Caco-2 (cell line): ENCODE results near the gene RGS6. TPM values are rescaled to one million over a fixed set of nuclear protein-coding genes. Genes with fewer than 3 reads are reported as not detected.
A peak's percentile ranks its signal among the peaks of the same experiment; 100 is the strongest.

Source experiments
- BruUV-seq: library from RNA; stranded (reverse); fragments of 400-500 nt; replicated peaks from 2 replicates; lab custom pipeline; 2021; lab: Mats Ljungman, UMichigan
- CTCF ChIA-PET: fragments of 300-600 bp; sonication (Branson Sonifier 250); formaldehyde crosslinking; loops from one replicate; lab custom pipeline; 2022; ENCODE audit warnings: antibody characterized with exemption; lab: Charles Lee
- POLR2A ChIA-PET: fragments of 300-600 bp; sonication (Branson Sonifier 250); formaldehyde crosslinking; loops from one replicate; lab custom pipeline; 2022; ENCODE audit warnings: antibody characterized with exemption; lab: Charles Lee
- DNase-seq, 2 experiments: peaks; one replicate each; pipeline versions ENCODE4 v3.0.0 to v3.0.0-alpha.2; 2020 to 2022
- H3K27me3 ChIP-seq: replicated peaks from 2 replicates; pipeline ENCODE4 v1.6.0; 2011; ENCODE audit warnings: low read length; ENCODE audit not compliant: control insufficient read depth, insufficient read depth
- H3K36me3 ChIP-seq: 2 replicates; pipeline ENCODE4 v1.5.1; 2011; ENCODE audit warnings: low read length; ENCODE audit not compliant: control insufficient read depth, insufficient read depth
- H3K4me1 ChIP-seq: fragments of 250-450 bp; sonication (Bioruptor Pico); 2 replicates; pipeline ENCODE4 v1.5.1; 2020; ENCODE audit warnings: mild to moderate bottlenecking
- H3K4me3 ChIP-seq: 2 replicates; pipeline ENCODE4 v1.5.1; 2011; ENCODE audit warnings: low read depth, mild to moderate bottlenecking, control low read depth, low read length
- H3K9me3 ChIP-seq: fragments of 250-450 bp; sonication (Bioruptor Pico); 2 replicates; pipeline ENCODE4 v1.5.1; 2020; ENCODE audit warnings: mild to moderate bottlenecking, moderate library complexity
- H3K27ac Mint-ChIP-seq: one replicate; pipeline ENCODE4 v1.8.0; 2022; ENCODE audit warnings: mixed read lengths; ENCODE audit not compliant: unreplicated experiment
- H3K27me3 Mint-ChIP-seq: one replicate; pipeline ENCODE4 v1.8.0; 2022; ENCODE audit warnings: mixed read lengths; ENCODE audit not compliant: insufficient read depth, unreplicated experiment
- H3K36me3 Mint-ChIP-seq: one replicate; pipeline ENCODE4 v1.8.0; 2022; ENCODE audit warnings: mild to moderate bottlenecking, mixed read lengths; ENCODE audit not compliant: insufficient read depth, unreplicated experiment
- H3K4me1 Mint-ChIP-seq: one replicate; pipeline ENCODE4 v1.8.0; 2022; ENCODE audit warnings: low read depth, mixed read lengths; ENCODE audit not compliant: unreplicated experiment
- H3K4me3 Mint-ChIP-seq: one replicate; pipeline ENCODE4 v1.8.0; 2022; ENCODE audit warnings: mild to moderate bottlenecking, moderate library complexity, mixed read lengths; ENCODE audit not compliant: unreplicated experiment
- H3K9me3 Mint-ChIP-seq: one replicate; pipeline ENCODE4 v1.8.0; 2022; ENCODE audit warnings: mixed read lengths; ENCODE audit not compliant: unreplicated experiment
- intact Hi-C: fragments of 100-400 bp; cut with micrococcal nuclease; formaldehyde crosslinking; loops from one replicate; pipeline ENCODE4 v1.10.0; 2022; ENCODE audit not compliant: unreplicated experiment
- total RNA-seq: library from RNA; stranded (reverse); gene quantifications from 2 replicates; pipeline ENCODE4 v1.2.3, GENCODE V29; 2022
- TF ChIP-seq, protein P1 (sequence below), 2 experiments: fragments of 200-600 bp in 1 of 2; IDR thresholded peaks; 1 replicate in 1 of 2; 2 replicates in 1 of 2; pipeline versions ENCODE4 v1.5.1 to v1.8.0; 2011 to 2022; ENCODE audit warnings: antibody characterized with exemption in 1 of 2, control low read depth in 1 of 2, inconsistent platforms in 1 of 2, low read depth in 1 of 2, low read length in 1 of 2, mild to moderate bottlenecking in 1 of 2, moderate library complexity in 1 of 2; ENCODE audit not compliant: insufficient read depth in 1 of 2, severe bottlenecking in 1 of 2, unreplicated experiment in 1 of 2

RGS6 gene
- total RNA-seq, 1 experiment from 2014 or later = not detected

GRCh38 chr14:72457641-72458040 lies 525.4 kb downstream of the RGS6 start:
- no peak for DNase-seq
- Mint-ChIP-seq H3K9me3 (no peaks in the 10 kb centered on the region), H3K4me1 (no peaks in the 10 kb centered on the region), H3K4me3 (no peak overlapping the region), H3K36me3 (no peaks in the 10 kb centered on the region), H3K27ac (no peak overlapping the region), H3K27me3 (no peaks in the 10 kb centered on the region)
- Histone ChIP-seq H3K4me3 (no peak overlapping the region), H3K4me1 (0 out of 2 replicates have a peak, but pooled peaks cover 8% of the 10 kb centered on the region), H3K27me3 (no peaks in the 10 kb centered on the region), H3K36me3 (no peaks in the 10 kb centered on the region), H3K9me3 (no peaks in the 10 kb centered on the region)
- TF ChIP-seq, protein P1, sequence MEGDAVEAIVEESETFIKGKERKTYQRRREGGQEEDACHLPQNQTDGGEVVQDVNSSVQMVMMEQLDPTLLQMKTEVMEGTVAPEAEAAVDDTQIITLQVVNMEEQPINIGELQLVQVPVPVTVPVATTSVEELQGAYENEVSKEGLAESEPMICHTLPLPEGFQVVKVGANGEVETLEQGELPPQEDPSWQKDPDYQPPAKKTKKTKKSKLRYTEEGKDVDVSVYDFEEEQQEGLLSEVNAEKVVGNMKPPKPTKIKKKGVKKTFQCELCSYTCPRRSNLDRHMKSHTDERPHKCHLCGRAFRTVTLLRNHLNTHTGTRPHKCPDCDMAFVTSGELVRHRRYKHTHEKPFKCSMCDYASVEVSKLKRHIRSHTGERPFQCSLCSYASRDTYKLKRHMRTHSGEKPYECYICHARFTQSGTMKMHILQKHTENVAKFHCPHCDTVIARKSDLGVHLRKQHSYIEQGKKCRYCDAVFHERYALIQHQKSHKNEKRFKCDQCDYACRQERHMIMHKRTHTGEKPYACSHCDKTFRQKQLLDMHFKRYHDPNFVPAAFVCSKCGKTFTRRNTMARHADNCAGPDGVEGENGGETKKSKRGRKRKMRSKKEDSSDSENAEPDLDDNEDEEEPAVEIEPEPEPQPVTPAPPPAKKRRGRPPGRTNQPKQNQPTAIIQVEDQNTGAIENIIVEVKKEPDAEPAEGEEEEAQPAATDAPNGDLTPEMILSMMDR (IDR thresholded peaks at IDR 0.05; ENCODE audit: insufficient read depth in 1 of 2, low read depth in 1 of 2, low read length in 1 of 2, severe bottlenecking in 1 of 2, unreplicated experiment in 1 of 2) = no peak
- ChIA-PET POLR2A (no interaction called here), CTCF (no interaction called here)
- intact Hi-C loops = no loop called here
- BruUV-seq = no TSS peak

DNA sequence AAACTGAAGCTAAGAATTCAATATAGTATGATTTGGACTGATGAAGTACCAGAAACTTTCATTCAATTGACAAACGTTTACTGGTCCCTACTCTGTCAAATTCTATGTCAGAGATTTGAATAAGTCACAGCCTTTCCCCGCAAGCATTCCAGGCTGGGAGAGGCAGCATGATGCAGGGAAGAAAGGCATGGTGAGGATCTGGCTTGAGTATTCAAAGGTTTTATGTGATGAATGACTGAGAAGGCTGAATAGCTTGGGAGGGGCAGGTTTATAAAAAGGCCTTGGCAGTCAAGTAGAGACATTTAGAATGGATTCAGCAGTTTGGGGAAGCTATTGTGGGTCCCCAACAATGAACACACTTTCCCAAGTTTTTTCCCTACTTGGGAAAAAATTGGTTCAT lies 529.8 kb downstream of the RGS6 start:
- Histone ChIP-seq H3K9me3 (peaks cover 5% of the 10 kb centered on the region), H3K4me3 (no peak overlapping the region), H3K36me3 (no peaks in the 10 kb centered on the region), H3K27me3 (no peaks in the 10 kb centered on the region), H3K4me1 (0 out of 2 replicates have a peak, but pooled peaks cover 5% of the 10 kb centered on the region)
- H3K27me3 Mint-ChIP-seq = no peaks in the 10 kb centered on the region
- no peak overlapping the region for H3K27ac Mint-ChIP-seq
- intact Hi-C loops = no loop called here
- POLR2A ChIA-PET = no interaction called here
- no TSS peak for BruUV-seq
- no peak for DNase-seq
- no peaks in the 10 kb centered on the region for H3K36me3 Mint-ChIP-seq
- CTCF ChIA-PET = no interaction called here
- H3K4me1 Mint-ChIP-seq = no peaks in the 10 kb centered on the region
- no peaks in the 10 kb centered on the region for H3K9me3 Mint-ChIP-seq
- H3K4me3 Mint-ChIP-seq = no peak overlapping the region
- TF ChIP-seq, protein P1 (IDR thresholded peaks at IDR 0.05; ENCODE audit: insufficient read depth in 1 of 2, low read depth in 1 of 2, low read length in 1 of 2, severe bottlenecking in 1 of 2, unreplicated experiment in 1 of 2) = no peak

- POLR2A ChIA-PET = interaction anchor here (0.6 kb wide), 1 partner anchor 17 kb away, joined by 3 read pairs; no protein-coding TSS in a partner anchor
- H3K4me3 ChIP-seq = no peak overlapping the region
- peak in 1 of 2 experiments; percentile 40 for DNase-seq
- CTCF ChIA-PET = interaction anchor here (0.7 kb wide), 1 partner anchor 59 kb away, joined by 3 read pairs; no protein-coding TSS in a partner anchor
- H3K27ac Mint-ChIP-seq = no peak overlapping the region
- no TSS peak for BruUV-seq
- intact Hi-C loops = no loop called here
- H3K27me3 Mint-ChIP-seq = no peaks in the 10 kb centered on the region
- peaks cover 5% of the 10 kb centered on the region for H3K9me3 ChIP-seq
- no peaks in the 10 kb centered on the region for H3K27me3 ChIP-seq
- H3K4me3 Mint-ChIP-seq = no peak overlapping the region
- no peaks in the 10 kb centered on the region for H3K36me3 Mint-ChIP-seq
- H3K9me3 Mint-ChIP-seq = no peaks in the 10 kb centered on the region
- TF ChIP-seq, protein P1 (IDR thresholded peaks at IDR 0.05; ENCODE audit: insufficient read depth in 1 of 2, low read depth in 1 of 2, low read length in 1 of 2, severe bottlenecking in 1 of 2, unreplicated experiment in 1 of 2) = no peak
- no peaks in the 10 kb centered on the region for H3K36me3 ChIP-seq
- H3K4me1 Mint-ChIP-seq = no peaks in the 10 kb centered on the region
- H3K4me1 ChIP-seq = 0 out of 2 replicates have a peak, but pooled peaks cover 5% of the 10 kb centered on the region
These were observed 531.1 kb downstream of the RGS6 start for GRCh38 chr14:72463291-72463866.
